SHP77 (cell line): ENCODE results near the gene PTH2.
"Not testable (repeated sequence)": the region's sequence is repeated elsewhere in the genome, so short reads cannot be mapped to it uniquely, and the experiment has no call there.

Experiments used
- DNase-seq, 2 experiments: peaks; one replicate each; lab custom pipeline; 2025; lab: John Stamatoyannopoulos, UW

The PTH2 gene

GRCh38 chr19:49378512-49378911, 44.7 kb downstream of the PTH2 start:
- no peak for DNase-seq

GRCh38 chr19:49374665-49375434, 48.4 kb downstream of the PTH2 start:
- no peak for DNase-seq

- not testable (repeated sequence) for DNase-seq
These were observed 50.1 kb downstream of the PTH2 start for GRCh38 chr19:49373174-49373573.
